Prostate gland (tissue), 2 donors: Measurements from ENCODE around the gene SPATC1L. TPM values are rescaled to one million over a fixed set of nuclear protein-coding genes. Genes with fewer than 3 reads are reported as not detected.
"Not testable (repeated sequence)": the region's sequence is repeated elsewhere in the genome, so short reads cannot be mapped to it uniquely, and the experiment has no call there.

Experiments used
- DNase-seq: peaks from one replicate; pipeline ENCODE4 v3.0.0-alpha.2; 2019; ENCODE audit warnings: low spot score
- H3K27ac ChIP-seq, 2 donors: fragments of 200-600 bp; sonication (generic); 2 replicates each; pipeline ENCODE4 v1.5.1; 2017 to 2019
- H3K27me3 ChIP-seq: fragments of 200-600 bp; sonication (generic); replicated peaks from 2 replicates; pipeline ENCODE4 v1.5.1; 2019; ENCODE audit not compliant: insufficient read depth
- H3K36me3 ChIP-seq, 2 donors: fragments of 200-600 bp; sonication (generic); 1 replicate in 1 of 2; 2 replicates in 1 of 2; pipeline versions ENCODE4 v1.5.1 to v1.8.1; 2017 to 2019
- H3K4me1 ChIP-seq: fragments of 200-600 bp; sonication (generic); replicated peaks from 2 replicates; pipeline ENCODE4 v1.5.1; 2019
- H3K4me3 ChIP-seq, 2 donors: fragments of 200-600 bp; sonication (generic); 2 replicates each; pipeline ENCODE4 v1.5.1; 2017 to 2019
- H3K9me3 ChIP-seq: fragments of 200-600 bp; sonication (generic); 2 replicates; pipeline ENCODE4 v1.5.1; 2017
- POLR2A ChIP-seq: fragments of 450-650 bp; IDR thresholded peaks from one replicate; pipeline ENCODE4 v1.6.1; 2016; ENCODE audit warnings: antibody characterized with exemption, mild to moderate bottlenecking
- POLR2AphosphoS5 ChIP-seq: sonication (generic); formaldehyde crosslinking; IDR thresholded peaks from one replicate; pipeline ENCODE4 v1.6.1; 2017; ENCODE audit warnings: antibody characterized with exemption
- WGBS: methylation state at CpG from one replicate; pipeline ENCODE4 v1.1.5; 2018; 5-methylcytosine and 5-hydroxymethylcytosine counted together
- intact Hi-C: fragments of 100-400 bp; cut with DNase I; formaldehyde crosslinking; loops from one replicate; pipeline ENCODE4 v1.14.2; 2022
- total RNA-seq, 2 donors: library from RNA; depleted of rRNA; stranded (reverse); fragments of >200 nt; gene quantifications; one replicate each; pipeline ENCODE4 v1.1.0, GENCODE V29; 2016
- TF ChIP-seq, protein P1 (sequence below), 4 experiments: fragments of 200-600 bp in 2 of 4; fragments of 450-650 bp in 2 of 4; sonication (generic) in 2 of 4; IDR thresholded peaks; 1 replicate in 3 of 4; 2 replicates in 1 of 4; pipeline ENCODE4 v1.5.1; 2016 to 2019; ENCODE audit warnings: antibody characterized with exemption in 4 of 4, mild to moderate bottlenecking in 2 of 4, moderate library complexity in 2 of 4

SPATC1L gene
- total RNA-seq, 2 donors from 2014 or later, result 42.0 to 79.4 TPM

GRCh38 chr21:46171585-46171984 lies 12.7 kb downstream of the SPATC1L start:
- H3K4me3 ChIP-seq, result no peak overlapping the region
- WGBS, result 40% methylated on average over 2 of the region's 2 CpGs
- H3K27ac ChIP-seq, result no peak overlapping the region
- no peaks in the 10 kb centered on the region for H3K27me3 ChIP-seq
- DNase-seq, result no peak
- H3K36me3 ChIP-seq, result no peaks in the 10 kb centered on the region
- TF ChIP-seq POLR2A (no peak), POLR2AphosphoS5 (no peak)
- TF ChIP-seq, protein P1, sequence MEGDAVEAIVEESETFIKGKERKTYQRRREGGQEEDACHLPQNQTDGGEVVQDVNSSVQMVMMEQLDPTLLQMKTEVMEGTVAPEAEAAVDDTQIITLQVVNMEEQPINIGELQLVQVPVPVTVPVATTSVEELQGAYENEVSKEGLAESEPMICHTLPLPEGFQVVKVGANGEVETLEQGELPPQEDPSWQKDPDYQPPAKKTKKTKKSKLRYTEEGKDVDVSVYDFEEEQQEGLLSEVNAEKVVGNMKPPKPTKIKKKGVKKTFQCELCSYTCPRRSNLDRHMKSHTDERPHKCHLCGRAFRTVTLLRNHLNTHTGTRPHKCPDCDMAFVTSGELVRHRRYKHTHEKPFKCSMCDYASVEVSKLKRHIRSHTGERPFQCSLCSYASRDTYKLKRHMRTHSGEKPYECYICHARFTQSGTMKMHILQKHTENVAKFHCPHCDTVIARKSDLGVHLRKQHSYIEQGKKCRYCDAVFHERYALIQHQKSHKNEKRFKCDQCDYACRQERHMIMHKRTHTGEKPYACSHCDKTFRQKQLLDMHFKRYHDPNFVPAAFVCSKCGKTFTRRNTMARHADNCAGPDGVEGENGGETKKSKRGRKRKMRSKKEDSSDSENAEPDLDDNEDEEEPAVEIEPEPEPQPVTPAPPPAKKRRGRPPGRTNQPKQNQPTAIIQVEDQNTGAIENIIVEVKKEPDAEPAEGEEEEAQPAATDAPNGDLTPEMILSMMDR (IDR thresholded peaks at IDR 0.05), result no peak
- H3K4me1 ChIP-seq, result no peaks in the 10 kb centered on the region
- intact Hi-C loops, result no loop called here
- no peaks in the 10 kb centered on the region for H3K9me3 ChIP-seq

- H3K9me3 ChIP-seq, H3K27ac ChIP-seq, H3K36me3 ChIP-seq, H3K4me3 ChIP-seq, intact Hi-C loops, DNase-seq, H3K27me3 ChIP-seq, H3K4me1 ChIP-seq: not testable (repeated sequence)
- WGBS, result 80% methylated on average over 1 of the region's 1 CpG
Measured at GRCh38 chr21:46170436-46171193, 13.6 kb downstream of the SPATC1L start.

DNA sequence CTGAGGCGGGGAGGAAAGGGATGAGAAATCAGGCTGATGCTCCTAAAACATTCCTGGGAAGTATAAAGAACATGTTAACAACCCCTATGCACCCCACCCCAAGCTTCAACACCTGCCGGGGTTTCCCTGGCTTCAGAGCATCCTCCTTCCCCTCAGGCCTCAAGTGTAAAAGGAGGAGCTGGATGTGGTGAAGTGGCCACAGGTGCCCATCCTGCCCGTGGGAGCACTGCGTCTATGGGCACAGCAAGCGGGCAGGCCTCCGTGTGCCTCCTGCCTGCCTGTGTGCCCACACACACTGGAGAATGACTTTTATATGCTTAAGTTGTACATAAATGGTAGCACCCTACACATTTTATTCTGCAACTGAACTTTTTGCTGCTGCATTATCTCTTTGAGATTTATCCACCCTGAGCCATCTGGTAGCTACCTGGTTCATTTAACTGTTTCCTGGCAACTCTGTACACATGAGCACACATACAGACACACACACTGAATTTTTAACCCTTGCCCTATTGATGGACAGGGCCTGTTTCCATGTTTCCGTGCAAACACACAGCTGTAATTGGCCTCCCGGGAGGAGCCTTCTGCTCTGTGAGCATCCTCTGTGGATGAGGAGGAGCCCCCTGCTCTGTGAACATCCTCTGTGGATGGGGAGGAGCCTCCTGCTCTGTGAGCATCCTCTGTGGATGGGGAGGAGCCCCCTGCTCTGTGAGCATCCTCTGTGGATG lies 15.4 kb downstream of the SPATC1L start:
- Histone ChIP-seq H3K9me3 (no peaks in the 10 kb centered on the region), H3K4me1 (no peaks in the 10 kb centered on the region), H3K27me3 (no peaks in the 10 kb centered on the region), H3K36me3 (no peaks in the 10 kb centered on the region), H3K4me3 (no peak overlapping the region), H3K27ac (no peak overlapping the region)
- TF ChIP-seq, protein P1 (IDR thresholded peaks at IDR 0.05), result no peak
- TF ChIP-seq POLR2A, result no peak
- WGBS, result 65% methylated on average over 8 of the region's 8 CpGs
- intact Hi-C loops, result no loop called here
- no peak for DNase-seq

GRCh38 chr21:46168238-46168637 lies 16.0 kb downstream of the SPATC1L start:
- intact Hi-C loops, result no loop called here
- H3K27ac ChIP-seq, result no peak overlapping the region
- 80% methylated on average over 14 of the region's 14 CpGs for whole genome bisulfite sequencing
- no peaks in the 10 kb centered on the region for H3K36me3 ChIP-seq
- no peaks in the 10 kb centered on the region for H3K27me3 ChIP-seq
- no peaks in the 10 kb centered on the region for H3K4me1 ChIP-seq
- H3K9me3 ChIP-seq, result no peaks in the 10 kb centered on the region
- no peak for DNase-seq
- no peak for TF ChIP-seq POLR2AphosphoS5
- H3K4me3 ChIP-seq, result no peak overlapping the region

GRCh38 chr21:46165098-46165497 lies 19.2 kb downstream of the SPATC1L start:
- TF ChIP-seq POLR2A (no peak), POLR2AphosphoS5 (no peak)
- TF ChIP-seq, protein P1 (IDR thresholded peaks at IDR 0.05), result no peak
- H3K9me3 ChIP-seq, result no peaks in the 10 kb centered on the region
- no peaks in the 10 kb centered on the region for H3K4me1 ChIP-seq
- no peaks in the 10 kb centered on the region for H3K27me3 ChIP-seq
- intact Hi-C loops, result no loop called here
- peak overlapping the region in 1 of 2 donors; percentile 23 for H3K27ac ChIP-seq
- no peaks in the 10 kb centered on the region for H3K36me3 ChIP-seq
- no peak overlapping the region for H3K4me3 ChIP-seq
- DNase-seq, result no peak

GRCh38 chr21:46163380-46163779 lies 20.9 kb downstream of the SPATC1L start:
- no peak for TF ChIP-seq POLR2A
- no peak for TF ChIP-seq POLR2AphosphoS5
- TF ChIP-seq, protein P1 (IDR thresholded peaks at IDR 0.05), result no peak
- H3K4me1 ChIP-seq, result no peaks in the 10 kb centered on the region
- H3K36me3 ChIP-seq, result no peaks in the 10 kb centered on the region
- no peaks in the 10 kb centered on the region for H3K27me3 ChIP-seq
- DNase-seq, result no peak
- no peak overlapping the region for H3K4me3 ChIP-seq
- no peaks in the 10 kb centered on the region for H3K9me3 ChIP-seq
- WGBS, result 49% methylated on average over 4 of the region's 4 CpGs
- intact Hi-C loops, result no loop called here
- H3K27ac ChIP-seq, result peak overlapping the region in 1 of 2 donors; percentile 97
